Skeletal muscle cell (primary cell): ENCODE measurements around the gene MORN3.

Source experiments
- DNase-seq: peaks from one replicate; pipeline ENCODE4 v3.0.0-alpha.2; 2010; ENCODE audit warnings: low read depth
- H3K4me3 ChIP-seq: 2 replicates; pipeline ENCODE4 v1.5.1; 2011; ENCODE audit warnings: low read depth, mild to moderate bottlenecking, control low read depth, low read length, moderate library complexity

The MORN3 gene

GRCh38 chr12:121613462-121613861, 56.0 kb downstream of the MORN3 start:
- H3K4me3 ChIP-seq, result no peak overlapping the region
- DNase-seq, result no peak

- H3K4me3 ChIP-seq, result no peak overlapping the region
- no peak for DNase-seq
Observed at GRCh38 chr12:121611306-121611705, 58.1 kb downstream of the MORN3 start.

DNA sequence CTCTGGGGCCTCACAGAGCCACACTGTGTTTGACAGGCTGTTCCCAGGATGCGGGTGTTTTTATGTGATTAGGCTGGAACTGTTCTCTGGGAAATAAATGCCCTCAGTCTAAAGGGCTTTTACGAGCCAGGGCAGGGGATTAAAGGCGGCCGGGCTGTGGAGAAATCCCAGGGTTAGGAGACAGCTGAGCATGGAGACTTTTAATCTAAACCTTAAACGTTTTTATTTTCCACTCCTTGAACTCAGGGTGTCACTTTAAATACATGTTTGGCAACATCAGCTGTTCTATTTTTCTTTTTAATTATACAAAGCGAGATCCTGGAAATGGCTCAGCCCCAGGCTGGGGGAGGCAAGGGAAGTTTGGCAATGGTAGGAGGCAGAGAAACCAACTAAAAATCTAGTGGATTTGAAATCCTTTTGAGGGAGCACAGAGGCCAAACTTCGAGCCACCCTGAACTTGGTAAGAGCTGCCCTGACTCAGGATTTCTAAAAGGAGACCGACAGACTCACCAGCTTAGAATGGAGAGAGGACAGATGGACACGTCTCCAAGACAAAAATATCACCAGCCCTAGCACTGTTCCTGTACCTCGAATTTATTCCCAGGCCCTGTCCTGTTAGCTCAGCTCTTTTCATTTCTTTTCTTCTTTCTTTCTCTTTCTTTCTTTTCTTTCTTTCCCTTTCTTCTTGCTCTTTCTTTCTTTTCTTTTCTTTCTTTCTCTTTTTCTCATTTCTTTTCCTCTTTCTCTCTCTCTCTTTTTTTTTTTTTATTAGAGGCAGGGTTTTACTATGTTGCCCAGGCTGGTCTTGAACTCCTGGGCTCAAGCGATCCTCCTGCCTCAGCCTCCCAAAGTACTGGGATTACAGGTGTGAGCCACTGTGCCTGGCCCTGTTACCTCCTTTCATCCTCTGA, 59.0 kb downstream of the MORN3 start:
- H3K4me3 ChIP-seq, result no peak overlapping the region
- DNase-seq, result peak; percentile 13

DNA sequence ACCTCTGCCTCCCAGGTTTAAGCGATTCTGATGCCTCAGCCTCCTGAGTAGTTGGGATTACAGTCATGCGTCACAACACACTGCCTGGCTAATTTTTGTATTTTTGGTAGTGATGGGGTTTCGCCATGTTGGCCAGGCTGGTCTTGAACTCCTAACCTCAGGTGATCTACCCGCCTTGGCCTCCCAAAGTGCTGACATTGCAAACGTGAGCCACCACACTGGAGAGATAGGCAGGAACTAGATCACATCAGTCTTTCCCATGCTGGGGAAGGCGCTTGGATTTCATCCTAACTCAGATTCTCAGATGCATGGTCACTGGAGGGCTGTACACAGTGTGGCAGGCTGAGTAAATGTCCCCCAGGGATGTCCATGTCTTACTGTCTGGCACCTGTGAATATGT, 61.2 kb downstream of the MORN3 start:
- no peak overlapping the region for H3K4me3 ChIP-seq
- no peak for DNase-seq

DNA sequence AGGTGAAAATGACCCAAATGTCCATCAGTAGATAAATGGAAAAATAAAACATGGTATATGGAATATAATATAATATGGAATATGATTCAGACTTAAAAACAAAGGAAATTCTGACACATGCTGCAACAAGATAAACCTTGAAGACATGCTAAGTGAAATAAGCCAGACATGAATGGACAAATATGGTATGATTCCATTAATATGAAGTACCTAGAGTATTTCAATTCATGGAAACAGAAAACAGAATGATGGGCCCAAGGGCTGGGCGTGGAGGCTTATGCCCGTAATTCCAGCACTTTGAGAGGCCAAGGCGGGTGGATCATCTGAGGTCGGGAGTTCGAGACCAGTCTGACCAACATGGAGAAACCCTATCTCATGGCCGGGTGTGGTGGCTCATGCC, 65.9 kb downstream of the MORN3 start:
- H3K4me3 ChIP-seq, result no peak overlapping the region

DNA sequence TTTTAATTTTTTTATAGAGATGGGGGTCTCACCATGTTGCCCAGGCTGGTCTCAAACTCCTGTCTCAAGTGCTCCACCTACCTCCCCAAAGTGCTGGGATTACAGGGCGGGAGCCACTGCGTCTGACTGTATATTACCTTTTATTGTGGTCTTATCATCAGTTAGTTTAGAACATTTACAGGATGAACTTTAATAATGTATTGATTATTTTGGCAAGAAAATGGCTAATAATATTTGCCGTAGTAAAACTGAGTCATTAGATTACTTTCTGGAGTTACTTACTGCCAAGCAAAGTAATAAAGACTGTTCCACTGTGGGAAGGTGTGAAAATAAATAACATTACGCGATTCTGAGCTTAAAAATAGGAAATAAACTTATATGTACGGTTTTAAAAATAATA, 66.7 kb downstream of the MORN3 start:
- no peak for DNase-seq

More for the DNA sequence above, 65.9 kb downstream of the MORN3 start:
- no peak for DNase-seq

DNA sequence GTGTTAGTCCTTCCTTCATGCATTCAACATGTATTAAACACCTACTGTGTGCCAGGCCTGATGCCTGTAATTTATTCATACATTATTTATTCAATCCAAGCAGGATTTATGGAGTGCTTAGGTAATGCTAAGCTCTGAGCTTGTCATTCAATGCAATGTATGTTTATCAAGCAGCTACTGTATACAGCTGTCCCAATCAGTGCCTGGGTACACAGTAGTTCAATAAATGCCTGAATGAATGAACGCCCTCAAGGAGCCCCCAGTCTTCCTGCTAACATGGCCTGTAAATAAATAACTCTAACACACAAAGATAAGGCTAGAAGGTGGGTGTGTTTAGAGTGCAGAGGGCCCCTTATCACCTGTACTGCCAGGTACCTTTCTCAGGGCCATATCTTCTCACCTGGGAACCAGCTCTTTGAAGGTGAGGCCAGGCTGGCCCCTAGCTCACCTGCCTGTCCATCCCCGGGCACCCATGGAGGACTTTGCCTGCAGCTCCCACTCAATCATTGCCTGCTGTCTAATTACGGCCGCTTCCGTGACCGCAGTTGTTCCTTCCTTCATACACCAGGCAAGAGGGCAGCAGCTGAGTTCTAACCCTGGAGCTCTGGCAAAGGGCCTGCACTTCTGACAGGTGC, 68.6 kb downstream of the MORN3 start:
- no peak overlapping the region for H3K4me3 ChIP-seq
- DNase-seq, result no peak

More for the DNA sequence above, 66.7 kb downstream of the MORN3 start:
- no peak overlapping the region for H3K4me3 ChIP-seq
